ENCODE results near the gene SLC45A2.
"Not testable (repeated sequence)": the region's sequence is repeated elsewhere in the genome, so short reads cannot be mapped to it uniquely, and the experiment has no call there.

DNA sequence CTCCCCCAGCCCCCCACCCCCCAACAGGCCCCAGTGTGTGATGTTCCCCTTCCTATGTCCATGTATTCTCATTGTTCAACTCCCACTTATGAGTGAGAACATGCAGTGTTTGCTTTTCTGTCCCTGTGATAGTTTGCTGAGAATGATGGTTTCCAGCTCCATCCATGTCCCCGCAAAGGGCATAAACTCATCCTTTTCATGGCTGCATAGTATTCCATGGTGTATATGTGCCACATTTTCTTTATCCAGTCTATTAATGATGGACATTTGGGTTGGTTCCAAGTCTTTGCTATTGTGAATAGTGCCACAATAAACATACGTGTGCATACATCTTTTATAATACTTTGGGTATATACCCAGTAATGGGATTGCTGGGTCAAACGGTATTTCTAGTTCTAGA is 69.6 kb downstream of the SLC45A2 start:
- TF ChIP-seq POLR2AphosphoS5, POLR2A, EP300 (IDR thresholded peaks at IDR 0.05): not testable (repeated sequence)
- TF ChIP-seq, protein P1, sequence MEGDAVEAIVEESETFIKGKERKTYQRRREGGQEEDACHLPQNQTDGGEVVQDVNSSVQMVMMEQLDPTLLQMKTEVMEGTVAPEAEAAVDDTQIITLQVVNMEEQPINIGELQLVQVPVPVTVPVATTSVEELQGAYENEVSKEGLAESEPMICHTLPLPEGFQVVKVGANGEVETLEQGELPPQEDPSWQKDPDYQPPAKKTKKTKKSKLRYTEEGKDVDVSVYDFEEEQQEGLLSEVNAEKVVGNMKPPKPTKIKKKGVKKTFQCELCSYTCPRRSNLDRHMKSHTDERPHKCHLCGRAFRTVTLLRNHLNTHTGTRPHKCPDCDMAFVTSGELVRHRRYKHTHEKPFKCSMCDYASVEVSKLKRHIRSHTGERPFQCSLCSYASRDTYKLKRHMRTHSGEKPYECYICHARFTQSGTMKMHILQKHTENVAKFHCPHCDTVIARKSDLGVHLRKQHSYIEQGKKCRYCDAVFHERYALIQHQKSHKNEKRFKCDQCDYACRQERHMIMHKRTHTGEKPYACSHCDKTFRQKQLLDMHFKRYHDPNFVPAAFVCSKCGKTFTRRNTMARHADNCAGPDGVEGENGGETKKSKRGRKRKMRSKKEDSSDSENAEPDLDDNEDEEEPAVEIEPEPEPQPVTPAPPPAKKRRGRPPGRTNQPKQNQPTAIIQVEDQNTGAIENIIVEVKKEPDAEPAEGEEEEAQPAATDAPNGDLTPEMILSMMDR (IDR thresholded peaks at IDR 0.05) = not testable (repeated sequence)
